Lung (tissue), 12 donors: ENCODE results near the gene CLCF1. TPM values are rescaled to one million over a fixed set of nuclear protein-coding genes. Genes with fewer than 3 reads are reported as not detected.
"Not testable (repeated sequence)": the region's sequence is repeated elsewhere in the genome, so short reads cannot be mapped to it uniquely, and the experiment has no call there.

Experiments used
- ATAC-seq: fragments of 200-7000 bp; cut with Tn5 transposase; one replicate; pipeline ENCODE4 v1.9.1; 2020; ENCODE audit warnings: moderate number of reproducible peaks; ENCODE audit not compliant: insufficient read depth, low FRiP score
- DNase-seq, 3 donors: peaks; one replicate each; pipeline ENCODE4 v3.0.0-alpha.2; 2013 to 2017
- H3K27ac ChIP-seq, 2 donors: one replicate each; pipeline ENCODE4 v1.5.1; 2013; ENCODE audit warnings: mild to moderate bottlenecking in 2 of 2, moderate library complexity in 2 of 2, control low read depth in 1 of 2, inconsistent platforms in 1 of 2, low read depth in 1 of 2, low read length in 1 of 2
- H3K27me3 ChIP-seq, 3 donors: one replicate each; pipeline ENCODE4 v1.5.1; 2013; ENCODE audit warnings: low read length in 2 of 3; ENCODE audit not compliant: control insufficient read depth in 3 of 3, insufficient read depth in 3 of 3
- H3K36me3 ChIP-seq, 4 donors: one replicate each; pipeline ENCODE4 v1.5.1; 2013; ENCODE audit warnings: low read length in 4 of 4, mild to moderate bottlenecking in 1 of 4, moderate library complexity in 1 of 4; ENCODE audit not compliant: control insufficient read depth in 4 of 4, insufficient read depth in 4 of 4
- H3K4me1 ChIP-seq, 5 donors: one replicate each; pipeline ENCODE4 v1.5.1; 2013; ENCODE audit warnings: low read length in 5 of 5, mild to moderate bottlenecking in 2 of 5, moderate library complexity in 1 of 5; ENCODE audit not compliant: control insufficient read depth in 5 of 5, insufficient read depth in 5 of 5
- H3K4me3 ChIP-seq: one replicate; pipeline ENCODE4 v1.5.1; 2013; ENCODE audit warnings: mild to moderate bottlenecking, control low read depth, moderate library complexity
- H3K9ac ChIP-seq, 2 donors: one replicate each; pipeline ENCODE4 v1.5.1; 2013; ENCODE audit warnings: low read length in 2 of 2, control low read depth in 1 of 2; ENCODE audit not compliant: insufficient read depth in 1 of 2
- H3K9me3 ChIP-seq, 4 donors: one replicate each; pipeline ENCODE4 v1.5.1; 2013; ENCODE audit warnings: low read length in 3 of 4, mild to moderate bottlenecking in 1 of 4, moderate library complexity in 1 of 4; ENCODE audit not compliant: control insufficient read depth in 4 of 4, insufficient read depth in 3 of 4
- CTCF ChIP-seq: IDR thresholded peaks from 2 replicates; pipeline ENCODE4 v1.5.1; 2012; ENCODE audit warnings: mild to moderate bottlenecking; ENCODE audit errors: control extremely low read depth, extremely low read depth
- WGBS, 2 donors: extraction: QIAGEN DNeasy Blood & Tissue Kit; methylation state at CpG; one replicate each; pipeline ENCODE4 v1.1.7; 2013; 5-methylcytosine and 5-hydroxymethylcytosine counted together
- polyA plus RNA-seq, 2 donors: library from polyadenylated mRNA; stranded (reverse); fragments of 200-250 nt; gene quantifications; one replicate each; pipeline ENCODE4 v1.2.1, GENCODE V29; 2013
- total RNA-seq, 2 donors: library from RNA; depleted of rRNA in 1 of 2; stranded (reverse); fragments of >200 nt in 1 of 2; gene quantifications; one replicate each; pipeline ENCODE4 v1.2.1, GENCODE V29; 2014 to 2021
- donor health status: control.
- donor health status: control.
- donor health status: Bipolar disorder and iron deficiency.
- donor health status: healthy.
- donor health status: DM: yes; HTN: yes; CAD: no.

Gene CLCF1
- total and polyA plus RNA-seq, 4 donors, result 3.5 to 10.0 (median 8.7) TPM

- TF ChIP-seq CTCF, result no peak
- peaks cover 0 to 14% (median 0%) of the 10 kb centered on the region in 5 donors for H3K4me1 ChIP-seq
- no peaks in the 10 kb centered on the region for H3K9me3 ChIP-seq
- ATAC-seq (no peak), DNase-seq (no peak)
- H3K27me3 ChIP-seq, result no peaks in the 10 kb centered on the region
- peaks cover 0 to 7% (median 5%) of the 10 kb centered on the region in 4 donors for H3K36me3 ChIP-seq
- no peak overlapping the region for H3K9ac ChIP-seq
- no peak overlapping the region for H3K4me3 ChIP-seq
- H3K27ac ChIP-seq, result no peak overlapping the region
- WGBS, 2 donors, result 87% methylated on average over 2 of the region's 2 CpGs
Measured at GRCh38 chr11:67320691-67321090, 52.7 kb downstream of the CLCF1 start.

GRCh38 chr11:67320011-67320410 lies 53.4 kb downstream of the CLCF1 start:
- Histone ChIP-seq H3K4me1 (peaks cover 0 to 14% (median 0%) of the 10 kb centered on the region in 5 donors), H3K36me3 (peaks cover 0 to 7% (median 5%) of the 10 kb centered on the region in 4 donors), H3K27ac (no peak overlapping the region), H3K9me3 (no peaks in the 10 kb centered on the region), H3K27me3 (no peaks in the 10 kb centered on the region), H3K4me3 (no peak overlapping the region), H3K9ac (no peak overlapping the region)
- DNase-seq (no peak), ATAC-seq (no peak)
- no peak for TF ChIP-seq CTCF
- 82 to 87% methylated on average over 3 of the region's 3 CpGs for WGBS, 2 donors

GRCh38 chr11:67318876-67319275 lies 54.5 kb downstream of the CLCF1 start:
- not testable (repeated sequence) for DNase-seq, H3K27ac ChIP-seq, H3K4me3 ChIP-seq, H3K9ac ChIP-seq, ATAC-seq, H3K36me3 ChIP-seq, H3K9me3 ChIP-seq, H3K27me3 ChIP-seq
- H3K4me1 ChIP-seq, result peaks cover 0 to 14% (median 0%) of the 10 kb centered on the region in 5 donors
- WGBS, 2 donors, result 91 to 94% methylated on average over 12 of the region's 12 CpGs

- H3K9ac ChIP-seq, result peak overlapping the region in 1 of 2 donors; percentile 26
- peak overlapping the region; percentile 96 to 97 for H3K27ac ChIP-seq
- no peak for TF ChIP-seq CTCF
- H3K4me3 ChIP-seq, result peak overlapping the region; percentile 55
- no peaks in the 10 kb centered on the region for H3K27me3 ChIP-seq
- H3K9me3 ChIP-seq, result no peaks in the 10 kb centered on the region
- peaks cover 0 to 14% (median 0%) of the 10 kb centered on the region in 5 donors for H3K4me1 ChIP-seq
- H3K36me3 ChIP-seq, result peaks cover 0 to 7% (median 4%) of the 10 kb centered on the region in 4 donors
- DNase-seq, result no peak
- 1% methylated on average over 41 to 53 of the region's 53 CpGs for WGBS, 2 donors
- ATAC-seq, result peak; percentile 3
Measured at GRCh38 chr11:67317888-67318555, 55.4 kb downstream of the CLCF1 start.
